Measurements from ENCODE around the gene KIAA0586.
"Not testable (repeated sequence)": the region's sequence is repeated elsewhere in the genome, so short reads cannot be mapped to it uniquely, and the experiment has no call there.

KIAA0586 gene

GRCh38 chr14:58553959-58554358, 126.4 kb downstream of the KIAA0586 start:
- DNase-seq: no peak

GRCh38 chr14:58555647-58556046, 128.1 kb downstream of the KIAA0586 start:
- DNase-seq: no peak

- no peak for DNase-seq
Observed at GRCh38 chr14:58557242-58557641, 129.7 kb downstream of the KIAA0586 start.

GRCh38 chr14:58560208-58560607, 132.7 kb downstream of the KIAA0586 start:
- no peak for DNase-seq

GRCh38 chr14:58562141-58562540, 134.6 kb downstream of the KIAA0586 start:
- no peak for DNase-seq

GRCh38 chr14:58563978-58564377, 136.5 kb downstream of the KIAA0586 start:
- no peak for DNase-seq

GRCh38 chr14:58565832-58566231, 138.3 kb downstream of the KIAA0586 start:
- no peak for DNase-seq

GRCh38 chr14:58566979-58567378, 139.5 kb downstream of the KIAA0586 start:
- no peak for DNase-seq

- no peak for DNase-seq
Observed at GRCh38 chr14:58568322-58568721, 140.8 kb downstream of the KIAA0586 start.

- no peak for DNase-seq
Observed at GRCh38 chr14:58571256-58571655, 143.7 kb downstream of the KIAA0586 start.

- no peak for DNase-seq
Observed at GRCh38 chr14:58571769-58572472, 144.4 kb downstream of the KIAA0586 start.

GRCh38 chr14:58572473-58572853, 144.9 kb downstream of the KIAA0586 start:
- DNase-seq: no peak

- DNase-seq: no peak
Observed at GRCh38 chr14:58572863-58573262, 145.3 kb downstream of the KIAA0586 start.

- DNase-seq: no peak
Observed at GRCh38 chr14:58574623-58575022, 147.1 kb downstream of the KIAA0586 start.

- no peak for DNase-seq
Observed at GRCh38 chr14:58575956-58576355, 148.4 kb downstream of the KIAA0586 start.

- not testable (repeated sequence) for DNase-seq
Observed at GRCh38 chr14:58580035-58580434, 152.5 kb downstream of the KIAA0586 start.

- DNase-seq: not testable (repeated sequence)
Observed at GRCh38 chr14:58581389-58581788, 153.9 kb downstream of the KIAA0586 start.

- no peak for DNase-seq
Observed at GRCh38 chr14:58584383-58584782, 156.9 kb downstream of the KIAA0586 start.

- DNase-seq: no peak
Observed at GRCh38 chr14:58587271-58587670, 159.8 kb downstream of the KIAA0586 start.

GRCh38 chr14:58588321-58588720, 160.8 kb downstream of the KIAA0586 start:
- DNase-seq: not testable (repeated sequence)

- DNase-seq: no peak
Observed at GRCh38 chr14:58593977-58594376, 166.5 kb downstream of the KIAA0586 start.

GRCh38 chr14:58597041-58597440, 169.5 kb downstream of the KIAA0586 start:
- no peak for DNase-seq

GRCh38 chr14:58598028-58598803, 170.7 kb downstream of the KIAA0586 start:
- no peak for DNase-seq

GRCh38 chr14:58598804-58599525, 171.4 kb downstream of the KIAA0586 start:
- DNase-seq: no peak
